Measurements from ENCODE around the gene APOO. TPM values are rescaled to one million over a fixed set of nuclear protein-coding genes. Genes with fewer than 3 reads are reported as not detected.

The APOO gene
- total RNA-seq, 1 donor from 2014 or later = 18.3 TPM

- Mint-ChIP-seq H3K36me3 (ENCODE audit: low read depth, unreplicated experiment) (no peaks in the 10 kb centered on the region), H3K4me3 (ENCODE audit: unreplicated experiment) (no peak overlapping the region), H3K27ac (ENCODE audit: unreplicated experiment) (no peak overlapping the region), H3K9me3 (ENCODE audit: unreplicated experiment) (no peaks in the 10 kb centered on the region), H3K27me3 (ENCODE audit: unreplicated experiment) (no peaks in the 10 kb centered on the region), H3K4me1 (ENCODE audit: unreplicated experiment) (no peaks in the 10 kb centered on the region)
- TF ChIP-seq, protein P1, sequence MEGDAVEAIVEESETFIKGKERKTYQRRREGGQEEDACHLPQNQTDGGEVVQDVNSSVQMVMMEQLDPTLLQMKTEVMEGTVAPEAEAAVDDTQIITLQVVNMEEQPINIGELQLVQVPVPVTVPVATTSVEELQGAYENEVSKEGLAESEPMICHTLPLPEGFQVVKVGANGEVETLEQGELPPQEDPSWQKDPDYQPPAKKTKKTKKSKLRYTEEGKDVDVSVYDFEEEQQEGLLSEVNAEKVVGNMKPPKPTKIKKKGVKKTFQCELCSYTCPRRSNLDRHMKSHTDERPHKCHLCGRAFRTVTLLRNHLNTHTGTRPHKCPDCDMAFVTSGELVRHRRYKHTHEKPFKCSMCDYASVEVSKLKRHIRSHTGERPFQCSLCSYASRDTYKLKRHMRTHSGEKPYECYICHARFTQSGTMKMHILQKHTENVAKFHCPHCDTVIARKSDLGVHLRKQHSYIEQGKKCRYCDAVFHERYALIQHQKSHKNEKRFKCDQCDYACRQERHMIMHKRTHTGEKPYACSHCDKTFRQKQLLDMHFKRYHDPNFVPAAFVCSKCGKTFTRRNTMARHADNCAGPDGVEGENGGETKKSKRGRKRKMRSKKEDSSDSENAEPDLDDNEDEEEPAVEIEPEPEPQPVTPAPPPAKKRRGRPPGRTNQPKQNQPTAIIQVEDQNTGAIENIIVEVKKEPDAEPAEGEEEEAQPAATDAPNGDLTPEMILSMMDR (IDR thresholded peaks at IDR 0.05; ENCODE audit: unreplicated experiment) = no peak
- no peak for DNase-seq (ENCODE audit: low spot score)
Observed at GRCh38 chrX:23890933-23891332, 16.8 kb downstream of the APOO start.

GRCh38 chrX:23888887-23889501 lies 18.7 kb downstream of the APOO start:
- no peaks in the 10 kb centered on the region for H3K9me3 Mint-ChIP-seq (ENCODE audit: unreplicated experiment)
- H3K36me3 Mint-ChIP-seq (ENCODE audit: low read depth, unreplicated experiment) = no peaks in the 10 kb centered on the region
- no peaks in the 10 kb centered on the region for H3K27me3 Mint-ChIP-seq (ENCODE audit: unreplicated experiment)
- no peak overlapping the region for H3K4me3 Mint-ChIP-seq (ENCODE audit: unreplicated experiment)
- TF ChIP-seq, protein P1 (IDR thresholded peaks at IDR 0.05; ENCODE audit: unreplicated experiment) = no peak
- no peak for DNase-seq (ENCODE audit: low spot score)
- no peaks in the 10 kb centered on the region for H3K4me1 Mint-ChIP-seq (ENCODE audit: unreplicated experiment)
- H3K27ac Mint-ChIP-seq (ENCODE audit: unreplicated experiment) = no peak overlapping the region

DNA sequence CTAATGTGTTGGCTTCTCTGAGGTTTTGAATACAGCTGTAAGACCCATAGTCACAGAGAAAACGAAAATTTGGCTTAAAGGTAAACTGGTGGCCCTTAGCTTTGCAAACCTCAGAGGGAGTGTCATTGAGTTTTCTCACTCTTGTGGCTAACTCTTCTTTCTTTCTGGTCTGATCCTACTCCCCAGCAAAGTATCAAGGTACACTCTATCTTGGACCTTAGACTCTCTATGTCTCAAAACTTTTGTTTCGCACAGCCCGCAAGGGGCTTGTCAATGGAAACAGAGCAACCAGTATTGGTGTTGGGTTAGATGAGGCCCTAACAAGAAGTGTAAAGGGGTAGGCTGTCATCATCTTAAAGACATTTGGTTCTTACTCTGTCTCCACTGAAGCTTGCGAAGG lies 19.8 kb downstream of the APOO start:
- TF ChIP-seq, protein P1 (IDR thresholded peaks at IDR 0.05; ENCODE audit: unreplicated experiment) = no peak
- Mint-ChIP-seq H3K4me1 (ENCODE audit: unreplicated experiment) (peaks cover 3% of the 10 kb centered on the region), H3K27me3 (ENCODE audit: unreplicated experiment) (no peaks in the 10 kb centered on the region), H3K36me3 (ENCODE audit: low read depth, unreplicated experiment) (no peaks in the 10 kb centered on the region), H3K27ac (ENCODE audit: unreplicated experiment) (no peak overlapping the region), H3K4me3 (ENCODE audit: unreplicated experiment) (no peak overlapping the region), H3K9me3 (ENCODE audit: unreplicated experiment) (no peaks in the 10 kb centered on the region)
- no peak for DNase-seq (ENCODE audit: low spot score)

- no peaks in the 10 kb centered on the region for H3K36me3 Mint-ChIP-seq (ENCODE audit: low read depth, unreplicated experiment)
- no peak overlapping the region for H3K27ac Mint-ChIP-seq (ENCODE audit: unreplicated experiment)
- no peak for DNase-seq (ENCODE audit: low spot score)
- H3K27me3 Mint-ChIP-seq (ENCODE audit: unreplicated experiment) = no peaks in the 10 kb centered on the region
- TF ChIP-seq, protein P1 (IDR thresholded peaks at IDR 0.05; ENCODE audit: unreplicated experiment) = no peak
- H3K4me3 Mint-ChIP-seq (ENCODE audit: unreplicated experiment) = no peak overlapping the region
- no peaks in the 10 kb centered on the region for H3K9me3 Mint-ChIP-seq (ENCODE audit: unreplicated experiment)
- H3K4me1 Mint-ChIP-seq (ENCODE audit: unreplicated experiment) = peaks cover 3% of the 10 kb centered on the region
Observed at GRCh38 chrX:23887451-23887850, 20.3 kb downstream of the APOO start.

- H3K36me3 Mint-ChIP-seq (ENCODE audit: low read depth, unreplicated experiment) = no peaks in the 10 kb centered on the region
- H3K4me3 Mint-ChIP-seq (ENCODE audit: unreplicated experiment) = no peak overlapping the region
- TF ChIP-seq, protein P1 (IDR thresholded peaks at IDR 0.05; ENCODE audit: unreplicated experiment) = no peak
- no peak for DNase-seq (ENCODE audit: low spot score)
- H3K27ac Mint-ChIP-seq (ENCODE audit: unreplicated experiment) = no peak overlapping the region
- H3K27me3 Mint-ChIP-seq (ENCODE audit: unreplicated experiment) = no peaks in the 10 kb centered on the region
- no peaks in the 10 kb centered on the region for H3K9me3 Mint-ChIP-seq (ENCODE audit: unreplicated experiment)
- H3K4me1 Mint-ChIP-seq (ENCODE audit: unreplicated experiment) = peaks cover 3% of the 10 kb centered on the region
Observed at GRCh38 chrX:23885803-23886202, 21.9 kb downstream of the APOO start.
